Amniotic epithelial cell (primary cell): ENCODE results near the gene TFCP2L1.

Experiments used
- DNase-seq: peaks from one replicate; pipeline ENCODE4 v3.0.0-alpha.2; 2010; ENCODE audit warnings: low read depth

TFCP2L1 gene

GRCh38 chr2:121196132-121196848 lies 88.7 kb downstream of the TFCP2L1 start:
- DNase-seq = no peak

GRCh38 chr2:121195036-121195435 lies 90.0 kb downstream of the TFCP2L1 start:
- DNase-seq = no peak

- DNase-seq = no peak
Observed at GRCh38 chr2:121194626-121195025, 90.4 kb downstream of the TFCP2L1 start.

- no peak for DNase-seq
Observed at GRCh38 chr2:121193185-121193584, 91.8 kb downstream of the TFCP2L1 start.

GRCh38 chr2:121192576-121192975 lies 92.4 kb downstream of the TFCP2L1 start:
- no peak for DNase-seq

GRCh38 chr2:121191191-121192170 lies 93.5 kb downstream of the TFCP2L1 start:
- DNase-seq = no peak

GRCh38 chr2:121189661-121190381 lies 95.2 kb downstream of the TFCP2L1 start:
- DNase-seq = no peak

GRCh38 chr2:121189011-121189410 lies 96.0 kb downstream of the TFCP2L1 start:
- DNase-seq = peak; percentile 9

- no peak for DNase-seq
Observed at GRCh38 chr2:121187982-121188411, 97.0 kb downstream of the TFCP2L1 start.

GRCh38 chr2:121187351-121187981 lies 97.5 kb downstream of the TFCP2L1 start:
- no peak for DNase-seq

- DNase-seq = no peak
Observed at GRCh38 chr2:121186261-121186660, 98.7 kb downstream of the TFCP2L1 start.

- no peak for DNase-seq
Observed at GRCh38 chr2:121185571-121186074, 99.4 kb downstream of the TFCP2L1 start.

GRCh38 chr2:121185111-121185510 lies 99.9 kb downstream of the TFCP2L1 start:
- no peak for DNase-seq

- DNase-seq = no peak
Observed at GRCh38 chr2:121184248-121184862, 100.6 kb downstream of the TFCP2L1 start.

GRCh38 chr2:121182520-121182919 lies 102.5 kb downstream of the TFCP2L1 start:
- DNase-seq = no peak

GRCh38 chr2:121179467-121179866 lies 105.5 kb downstream of the TFCP2L1 start:
- DNase-seq = no peak

GRCh38 chr2:121178730-121179129 lies 106.3 kb downstream of the TFCP2L1 start:
- no peak for DNase-seq

- DNase-seq = no peak
Observed at GRCh38 chr2:121177896-121178295, 107.1 kb downstream of the TFCP2L1 start.

GRCh38 chr2:121175326-121175725 lies 109.7 kb downstream of the TFCP2L1 start:
- DNase-seq = no peak

GRCh38 chr2:121173806-121174205 lies 111.2 kb downstream of the TFCP2L1 start:
- no peak for DNase-seq

- no peak for DNase-seq
Observed at GRCh38 chr2:121173112-121173511, 111.9 kb downstream of the TFCP2L1 start.
